NB4 (cell line): Measurements from ENCODE around the gene RPN1.

Experiments used
- MAX ChIP-seq: IDR thresholded peaks from 2 replicates; pipeline ENCODE4 v1.6.1; 2011; ENCODE audit warnings: low read depth, low read length
- POLR2A ChIP-seq: IDR thresholded peaks from 2 replicates; pipeline ENCODE4 v1.6.1; 2011; ENCODE audit warnings: mild to moderate bottlenecking; ENCODE audit not compliant: insufficient read length; ENCODE audit errors: extremely low read depth
- TF ChIP-seq, protein P1 (sequence below): IDR thresholded peaks from one replicate; pipeline ENCODE4 v1.5.1; 2012; ENCODE audit warnings: low read depth, low read length

GRCh38 chr3:128667641-128668040 is 17.0 kb upstream of the RPN1 start:
- TF ChIP-seq, protein P1, sequence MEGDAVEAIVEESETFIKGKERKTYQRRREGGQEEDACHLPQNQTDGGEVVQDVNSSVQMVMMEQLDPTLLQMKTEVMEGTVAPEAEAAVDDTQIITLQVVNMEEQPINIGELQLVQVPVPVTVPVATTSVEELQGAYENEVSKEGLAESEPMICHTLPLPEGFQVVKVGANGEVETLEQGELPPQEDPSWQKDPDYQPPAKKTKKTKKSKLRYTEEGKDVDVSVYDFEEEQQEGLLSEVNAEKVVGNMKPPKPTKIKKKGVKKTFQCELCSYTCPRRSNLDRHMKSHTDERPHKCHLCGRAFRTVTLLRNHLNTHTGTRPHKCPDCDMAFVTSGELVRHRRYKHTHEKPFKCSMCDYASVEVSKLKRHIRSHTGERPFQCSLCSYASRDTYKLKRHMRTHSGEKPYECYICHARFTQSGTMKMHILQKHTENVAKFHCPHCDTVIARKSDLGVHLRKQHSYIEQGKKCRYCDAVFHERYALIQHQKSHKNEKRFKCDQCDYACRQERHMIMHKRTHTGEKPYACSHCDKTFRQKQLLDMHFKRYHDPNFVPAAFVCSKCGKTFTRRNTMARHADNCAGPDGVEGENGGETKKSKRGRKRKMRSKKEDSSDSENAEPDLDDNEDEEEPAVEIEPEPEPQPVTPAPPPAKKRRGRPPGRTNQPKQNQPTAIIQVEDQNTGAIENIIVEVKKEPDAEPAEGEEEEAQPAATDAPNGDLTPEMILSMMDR, result no peak
- peak; percentile 28; the same call in 1 of the 2 replicates for TF ChIP-seq MAX
- TF ChIP-seq POLR2A, result no peak
